NCI-H146 treated with DMSO at 0.1 percent for 48 hours (cell line): Measurements from ENCODE around the gene CCDC172.
"Not testable (repeated sequence)": the region's sequence is repeated elsewhere in the genome, so short reads cannot be mapped to it uniquely, and the experiment has no call there.

Source experiments
- DNase-seq: peaks from one replicate; lab custom pipeline; 2025; ENCODE audit not compliant: unreplicated experiment; lab: John Stamatoyannopoulos, UW

The CCDC172 gene

GRCh38 chr10:116331815-116332214 lies 7.6 kb downstream of the CCDC172 start:
- no peak for DNase-seq

- DNase-seq = no peak
These were observed 12.6 kb downstream of the CCDC172 start for GRCh38 chr10:116336866-116337265.

- DNase-seq = no peak
These were observed 27.9 kb downstream of the CCDC172 start for GRCh38 chr10:116352125-116352524.

GRCh38 chr10:116353817-116354216 lies 29.6 kb downstream of the CCDC172 start:
- no peak for DNase-seq

- no peak for DNase-seq
These were observed 31.1 kb downstream of the CCDC172 start for GRCh38 chr10:116355341-116355740.

GRCh38 chr10:116356833-116357232 lies 32.6 kb downstream of the CCDC172 start:
- DNase-seq = no peak

- no peak for DNase-seq
These were observed 40.6 kb downstream of the CCDC172 start for GRCh38 chr10:116364868-116365267.

GRCh38 chr10:116371737-116372136 lies 47.5 kb downstream of the CCDC172 start:
- DNase-seq = no peak

GRCh38 chr10:116382290-116382689 lies 58.0 kb downstream of the CCDC172 start:
- no peak for DNase-seq

- no peak for DNase-seq
These were observed 61.1 kb downstream of the CCDC172 start for GRCh38 chr10:116385311-116385710.

GRCh38 chr10:116385994-116386809 lies 62.0 kb downstream of the CCDC172 start:
- DNase-seq = no peak

- not testable (repeated sequence) for DNase-seq
These were observed 69.1 kb downstream of the CCDC172 start for GRCh38 chr10:116393246-116393831.

- no peak for DNase-seq
These were observed 71.2 kb downstream of the CCDC172 start for GRCh38 chr10:116395223-116395985.

GRCh38 chr10:116398224-116398623 lies 74.0 kb downstream of the CCDC172 start:
- DNase-seq = no peak

GRCh38 chr10:116402858-116403257 lies 78.6 kb downstream of the CCDC172 start:
- DNase-seq = no peak

GRCh38 chr10:116403740-116404250 lies 79.5 kb downstream of the CCDC172 start:
- DNase-seq = no peak

GRCh38 chr10:116408719-116409118 lies 84.5 kb downstream of the CCDC172 start:
- DNase-seq = no peak

GRCh38 chr10:116410351-116410750 lies 86.1 kb downstream of the CCDC172 start:
- no peak for DNase-seq

- no peak for DNase-seq
These were observed 93.6 kb downstream of the CCDC172 start for GRCh38 chr10:116417821-116418220.

GRCh38 chr10:116418389-116418788 lies 94.1 kb downstream of the CCDC172 start:
- no peak for DNase-seq

- no peak for DNase-seq
These were observed 97.6 kb downstream of the CCDC172 start for GRCh38 chr10:116421815-116422214.

GRCh38 chr10:116427671-116428070 lies 103.4 kb downstream of the CCDC172 start, which contains the start of gene PNLIPRP3:
Gene PNLIPRP3 (plus strand): TSS chr10:116427847. CDS start chr10:116428013, 166 bp downstream.
- DNase-seq = no peak
